Measurements from ENCODE around the gene UQCR10. TPM values are rescaled to one million over a fixed set of nuclear protein-coding genes. Genes with fewer than 3 reads are reported as not detected.
A peak's percentile ranks its signal among the peaks of the same experiment; 100 is the strongest.

The UQCR10 gene
- total and polyA plus RNA-seq, 9 of the 15 experiments (the other 6 are each of a cell fraction or from before 2014, with no cell fraction given), result 128 to 903 (median 163) TPM

DNA sequence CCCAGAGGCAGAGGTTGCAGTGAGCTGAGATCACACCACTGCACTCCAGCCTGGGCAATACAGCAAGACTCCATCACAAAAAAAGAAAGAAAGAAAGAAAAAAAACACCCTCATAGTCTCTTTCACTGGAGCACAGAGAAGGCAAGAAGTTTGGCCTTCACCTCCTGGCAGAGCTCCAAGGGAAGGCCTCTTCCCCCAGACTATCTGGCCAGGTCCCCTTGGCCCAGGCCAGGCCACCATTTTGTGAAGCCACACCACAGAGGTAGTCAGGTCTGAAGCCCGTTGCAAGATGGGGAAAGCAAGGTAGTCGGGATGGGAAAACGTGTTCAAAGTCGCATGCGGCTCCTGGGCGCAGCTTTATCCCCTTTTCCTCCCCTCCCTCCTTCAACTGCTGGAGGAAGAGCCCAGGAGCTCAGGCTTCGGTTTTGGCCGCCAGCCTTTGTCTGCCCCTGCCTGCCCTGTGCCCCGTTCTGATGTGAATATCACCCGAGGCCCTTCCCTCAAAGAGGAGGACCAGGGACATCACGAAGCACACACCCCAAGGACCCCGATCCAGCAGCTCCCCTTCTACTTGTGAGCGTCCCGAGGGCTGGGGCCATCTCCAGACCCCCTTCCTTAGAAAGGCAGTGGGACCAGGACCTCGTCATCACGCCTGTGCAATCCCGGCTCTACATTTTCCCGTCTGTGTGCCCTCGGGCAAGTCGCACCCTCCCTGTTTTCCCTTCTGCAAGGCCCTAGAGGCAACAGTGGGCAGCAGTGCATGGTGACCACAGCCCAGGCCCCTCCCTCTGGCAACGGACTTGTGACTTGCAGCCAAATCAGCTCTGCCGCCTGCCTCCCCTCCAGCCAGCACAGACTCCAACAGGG, 29.7 kb upstream of the UQCR10 start (continued):
- TF ChIP-seq YY1 (IDR thresholded peaks at IDR 0.05; ENCODE audit: borderline replicate concordance in 1 of 3, control insufficient read depth in 1 of 3, extremely low read depth in 1 of 3, insufficient read depth in 3 of 3, insufficient read length in 1 of 3, insufficient replicate concordance in 2 of 3, low read depth in 1 of 3, low read length in 2 of 3) (peak in 1 of 3 experiments; percentile 38), POU5F1 (IDR thresholded peaks at IDR 0.05; ENCODE audit: borderline replicate concordance, low read depth, low read length, partially characterized antibody) (no peak), TAF7 (tag; IDR thresholded peaks at IDR 0.05) (no peak), NFE2L1 (tag; IDR thresholded peaks at IDR 0.05; ENCODE audit: borderline replicate concordance, low read depth) (no peak), CHD2 (IDR thresholded peaks at IDR 0.05; ENCODE audit: low read depth, low read length) (no peak), NFIC (IDR thresholded peaks at IDR 0.05) (peak; percentile 27; the same call in 1 of the 2 replicates), HIVEP1 (CRISPR knock-in tag; IDR thresholded peaks at IDR 0.05) (no peak), SNRNP70 (optimal IDR thresholded peaks at IDR 0.05; ENCODE audit: low read depth, low read length) (no peak), EGR1 (conservative IDR thresholded peaks at IDR 0.05) (no peak)
- TF ChIP-seq, protein P1, sequence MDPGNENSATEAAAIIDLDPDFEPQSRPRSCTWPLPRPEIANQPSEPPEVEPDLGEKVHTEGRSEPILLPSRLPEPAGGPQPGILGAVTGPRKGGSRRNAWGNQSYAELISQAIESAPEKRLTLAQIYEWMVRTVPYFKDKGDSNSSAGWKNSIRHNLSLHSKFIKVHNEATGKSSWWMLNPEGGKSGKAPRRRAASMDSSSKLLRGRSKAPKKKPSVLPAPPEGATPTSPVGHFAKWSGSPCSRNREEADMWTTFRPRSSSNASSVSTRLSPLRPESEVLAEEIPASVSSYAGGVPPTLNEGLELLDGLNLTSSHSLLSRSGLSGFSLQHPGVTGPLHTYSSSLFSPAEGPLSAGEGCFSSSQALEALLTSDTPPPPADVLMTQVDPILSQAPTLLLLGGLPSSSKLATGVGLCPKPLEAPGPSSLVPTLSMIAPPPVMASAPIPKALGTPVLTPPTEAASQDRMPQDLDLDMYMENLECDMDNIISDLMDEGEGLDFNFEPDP (CRISPR knock-in tag; IDR thresholded peaks at IDR 0.05), result no peak
